HepG2 (cell line): ENCODE measurements around the gene OSCP1. TPM values are rescaled to one million over a fixed set of nuclear protein-coding genes. Genes with fewer than 3 reads are reported as not detected.

Experiments
- ATAC-seq: fragments of 200-7000 bp; cut with Tn5 transposase; 3 replicates; pipeline ENCODE4 v1.9.1; 2020; ENCODE audit warnings: mild to moderate bottlenecking, moderate library complexity
- BruUV-seq: library from RNA; stranded (reverse); fragments of 400-500 nt; replicated peaks from 2 replicates; lab custom pipeline; 2021; lab: Mats Ljungman, UMichigan
- CTCF ChIA-PET: fragments of 300-600 bp; formaldehyde crosslinking; extraction: SDS; loops from one replicate; lab custom pipeline; 2021; ENCODE audit warnings: low total read pairs, inconsistent platforms, low intra/inter-chr PET ratio; lab: Yijun Ruan, JAX
- POLR2A ChIA-PET: fragments of 350-600 bp; sonication (Branson Sonifier 250); formaldehyde crosslinking; loops from one replicate; lab custom pipeline; 2020; ENCODE audit warnings: antibody characterized with exemption, inconsistent platforms; lab: Yijun Ruan, JAX
- DNase-seq: peaks from one replicate; pipeline ENCODE4 v3.0.0-alpha.2; 2015; ENCODE audit warnings: low spot score
- FAIRE-seq: peaks from 3 replicates; lab custom pipeline; 2011; peaks lifted over from hg19 to GRCh38; lab: Jason Lieb, UNC
- H2AFZ ChIP-seq: one replicate; pipeline ENCODE4 v1.6.1; 2011; ENCODE audit warnings: low read length, inconsistent platforms
- H3K27ac ChIP-seq: fragments of 300-600 bp; 3 replicates; pipeline ENCODE4 v1.8.0; 2011; ENCODE audit warnings: mixed run types, mild to moderate bottlenecking, mixed read lengths, low read length, inconsistent platforms; ENCODE audit not compliant: insufficient read depth; ENCODE audit errors: extremely low read length
- H3K27me3 ChIP-seq, 2 experiments: fragments of 200-600 bp in 1 of 2; 2 replicates in 1 of 2; 3 replicates in 1 of 2; pipeline versions ENCODE4 v1.6.0 to v1.8.0; 2011; ENCODE audit warnings: low read length in 2 of 2, mild to moderate bottlenecking in 2 of 2, moderate library complexity in 2 of 2, inconsistent platforms in 1 of 2; ENCODE audit not compliant: insufficient read depth in 2 of 2, control insufficient read depth in 1 of 2
- H3K36me3 ChIP-seq, 2 experiments: fragments of 200-600 bp in 1 of 2; replicated peaks in 1 of 2; 2 replicates in 1 of 2; 3 replicates in 1 of 2; pipeline versions ENCODE4 v1.5.1 to v1.8.0; 2011; ENCODE audit warnings: low read length in 2 of 2, inconsistent platforms in 1 of 2; ENCODE audit not compliant: insufficient read depth in 2 of 2, control insufficient read depth in 1 of 2
- H3K4me1 ChIP-seq: 2 replicates; pipeline ENCODE4 v1.5.1; 2012; ENCODE audit warnings: low read length, inconsistent platforms; ENCODE audit not compliant: insufficient read depth
- H3K4me2 ChIP-seq: 2 replicates; pipeline ENCODE4 v1.6.0; 2011; ENCODE audit warnings: low read depth, low read length, inconsistent platforms
- H3K4me3 ChIP-seq, 3 experiments: fragments of 200-600 bp in 1 of 3; sonication (generic), shearing (Covaris generic) in 1 of 3; replicated peaks in 1 of 3; 2 replicates each; pipeline ENCODE4 v1.5.1; 2011 to 2016; ENCODE audit warnings: low read length in 3 of 3, inconsistent platforms in 2 of 3, low read depth in 2 of 3, mild to moderate bottlenecking in 2 of 3, control low read depth in 1 of 3, mixed read lengths in 1 of 3; ENCODE audit not compliant: insufficient read depth in 1 of 3
- H3K79me2 ChIP-seq: one replicate; pipeline ENCODE4 v1.6.1; 2011; ENCODE audit warnings: low read length, inconsistent platforms; ENCODE audit not compliant: insufficient read depth
- H3K9ac ChIP-seq: 2 replicates; pipeline ENCODE4 v1.6.0; 2011; ENCODE audit warnings: mild to moderate bottlenecking, low read depth, low read length, inconsistent platforms; ENCODE audit not compliant: insufficient read depth
- H3K9me3 ChIP-seq: 2 replicates; pipeline ENCODE4 v1.5.1; 2012; ENCODE audit warnings: mild to moderate bottlenecking, low read length
- H4K20me1 ChIP-seq: 2 replicates; pipeline ENCODE4 v1.6.0; 2011; ENCODE audit warnings: inconsistent platforms, mild to moderate bottlenecking, low read length, moderate library complexity; ENCODE audit not compliant: insufficient read depth
- AHR ChIP-seq: IDR thresholded peaks from 2 replicates; pipeline ENCODE4 v1.6.1; 2018; ENCODE audit warnings: missing genetic modification reagents, missing compliant biosample characterization
- KDM4B ChIP-seq: sonication (generic); formaldehyde crosslinking; IDR thresholded peaks from 2 replicates; pipeline ENCODE4 v1.4.0; 2020; ENCODE audit warnings: missing genetic modification reagents
- NONO ChIP-seq, 2 experiments: fragments of 450-650 bp in 1 of 2; sonication (generic) in 1 of 2; formaldehyde crosslinking in 1 of 2; IDR thresholded peaks in 1 of 2; conservative IDR thresholded peaks in 1 of 2; 2 replicates each; pipeline versions ENCODE4 v1.6.1 to v1.8.0; 2017 to 2022; ENCODE audit warnings: mild to moderate bottlenecking in 1 of 2, missing genetic modification reagents in 1 of 2, moderate library complexity in 1 of 2
- TAF1 ChIP-seq: sonication (generic); formaldehyde crosslinking; IDR thresholded peaks from 2 replicates; pipeline ENCODE4 v1.4.0; 2020; ENCODE audit warnings: missing genetic modification reagents
- TBL1XR1 ChIP-seq: fragments of 150-350 bp; IDR thresholded peaks from 2 replicates; pipeline ENCODE4 v1.6.1; 2014; ENCODE audit warnings: borderline replicate concordance, low read length; ENCODE audit not compliant: partially characterized antibody
- ZEB1 ChIP-seq: IDR thresholded peaks from 2 replicates; pipeline ENCODE4 v1.6.1; 2012; ENCODE audit warnings: mild to moderate bottlenecking, low read depth, inconsistent platforms; ENCODE audit not compliant: insufficient replicate concordance
- WGBS: methylation state at CpG from one replicate; pipeline ENCODE4 v1.1.6; 2017; ENCODE audit warnings: low lambda C conversion rate; 5-methylcytosine and 5-hydroxymethylcytosine counted together
- in situ Hi-C: cut with HindIII; loops from 2 replicates; pipeline ENCODE4 v1.10.0; 2017; ENCODE audit warnings: low pct_unique_long_range_greater_than_20kb; ENCODE audit not compliant: extremely low pct_ligation_motif_present
- intact Hi-C: fragments of 100-400 bp; cut with micrococcal nuclease; formaldehyde crosslinking; loops from one replicate; pipeline ENCODE4 v1.10.0; 2022; ENCODE audit not compliant: unreplicated experiment
- polyA plus RNA-seq, 8 experiments: library from polyadenylated mRNA; depleted of rRNA in 3 of 8; stranded (reverse) in 7 of 8; unstranded in 1 of 8; fragments of >200 nt; fragmentation: Illumina TruSeq in 4 of 8; extraction: Trizol in 4 of 8; gene quantifications; 2 replicates each; pipeline versions ENCODE4 v1.2.1 to v1.2.3, GENCODE V29; 2011 to 2016; ENCODE audit warnings: low read depth in 4 of 8, missing spikeins in 1 of 8, mixed read lengths in 1 of 8; ENCODE audit not compliant: insufficient read depth in 1 of 8
- total RNA-seq, 5 experiments: library from RNA; depleted of rRNA; stranded (reverse); fragments of >200 nt; fragmentation: Illumina TruSeq; extraction: Trizol; gene quantifications; 2 replicates each; pipeline ENCODE4 v1.2.3, GENCODE V29; 2016; ENCODE audit warnings: low read depth in 1 of 5
- TF ChIP-seq, protein P1 (sequence below): sonication (generic); formaldehyde crosslinking; IDR thresholded peaks from 2 replicates; pipeline ENCODE4 v1.5.0; 2020; ENCODE audit warnings: mild to moderate bottlenecking, missing genetic modification reagents, moderate library complexity

Gene OSCP1
- total and polyA plus RNA-seq, 2 of the 13 experiments (the other 11 are each of a cell fraction or from before 2014, with no cell fraction given), result 0.60 to 0.84 TPM

DNA sequence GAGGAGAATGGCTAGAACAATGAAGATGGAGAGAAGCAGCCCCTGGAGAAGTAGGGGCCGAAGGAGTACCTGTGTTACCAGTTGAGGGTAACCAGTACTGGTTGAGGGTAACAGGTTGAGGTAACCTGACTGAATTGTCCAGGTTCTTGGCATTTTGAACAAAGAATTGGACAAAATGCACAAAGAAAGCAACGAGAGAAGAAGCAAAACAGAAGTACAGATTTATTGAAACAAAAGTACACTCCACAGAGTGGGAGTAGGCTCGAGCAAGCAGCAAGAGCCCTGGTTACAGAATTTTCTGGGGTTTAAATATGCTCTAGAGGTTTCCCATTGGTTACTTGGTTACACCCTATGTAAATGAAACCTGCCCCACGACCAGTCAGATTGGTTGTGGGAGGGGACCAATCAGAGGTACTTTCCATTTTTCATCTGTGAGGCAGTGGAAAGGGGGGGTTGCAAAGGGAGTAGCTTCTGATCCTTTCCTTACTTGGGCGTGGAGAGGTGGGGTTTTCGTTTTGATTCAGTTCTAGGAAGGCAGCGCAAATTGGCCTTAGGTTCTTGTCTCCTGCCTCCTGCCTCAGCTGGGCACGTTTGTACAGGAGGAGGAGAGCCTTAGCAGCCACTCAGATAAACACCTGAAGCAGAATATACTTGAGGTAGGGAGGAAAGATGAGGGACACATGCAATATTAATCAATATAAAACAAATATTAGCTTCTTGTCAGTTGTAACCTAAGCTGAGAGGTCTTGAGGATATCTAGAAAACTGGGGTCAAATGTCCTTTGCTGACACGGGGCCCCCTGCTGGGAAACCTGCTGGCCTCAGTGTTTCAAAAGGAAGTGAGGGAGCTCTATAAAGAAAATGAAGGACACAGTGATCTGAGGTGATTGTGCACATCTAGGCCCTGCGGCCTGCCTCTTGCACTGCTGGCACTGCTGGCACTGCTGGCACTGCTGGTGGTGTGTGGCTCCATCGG lies 38.3 kb downstream of the OSCP1 start:
- TF ChIP-seq, protein P1, sequence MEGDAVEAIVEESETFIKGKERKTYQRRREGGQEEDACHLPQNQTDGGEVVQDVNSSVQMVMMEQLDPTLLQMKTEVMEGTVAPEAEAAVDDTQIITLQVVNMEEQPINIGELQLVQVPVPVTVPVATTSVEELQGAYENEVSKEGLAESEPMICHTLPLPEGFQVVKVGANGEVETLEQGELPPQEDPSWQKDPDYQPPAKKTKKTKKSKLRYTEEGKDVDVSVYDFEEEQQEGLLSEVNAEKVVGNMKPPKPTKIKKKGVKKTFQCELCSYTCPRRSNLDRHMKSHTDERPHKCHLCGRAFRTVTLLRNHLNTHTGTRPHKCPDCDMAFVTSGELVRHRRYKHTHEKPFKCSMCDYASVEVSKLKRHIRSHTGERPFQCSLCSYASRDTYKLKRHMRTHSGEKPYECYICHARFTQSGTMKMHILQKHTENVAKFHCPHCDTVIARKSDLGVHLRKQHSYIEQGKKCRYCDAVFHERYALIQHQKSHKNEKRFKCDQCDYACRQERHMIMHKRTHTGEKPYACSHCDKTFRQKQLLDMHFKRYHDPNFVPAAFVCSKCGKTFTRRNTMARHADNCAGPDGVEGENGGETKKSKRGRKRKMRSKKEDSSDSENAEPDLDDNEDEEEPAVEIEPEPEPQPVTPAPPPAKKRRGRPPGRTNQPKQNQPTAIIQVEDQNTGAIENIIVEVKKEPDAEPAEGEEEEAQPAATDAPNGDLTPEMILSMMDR (CRISPR knock-in tag), result peak; percentile 24; the same call in 1 of the 2 replicates
- TF ChIP-seq KDM4B (CRISPR knock-in tag), result no peak
- TF ChIP-seq, all 625 proteins: peak for 1
- no peak overlapping the region for H3K4me3 ChIP-seq
- H3K27ac ChIP-seq, result no peak overlapping the region
- FAIRE-seq (no peak), ATAC-seq (peak; percentile 56), DNase-seq (peak; percentile 17)
- no peaks in the 10 kb centered on the region for H3K9me3 ChIP-seq
- no peak overlapping the region for H3K4me2 ChIP-seq
- no peaks in the 10 kb centered on the region for H3K79me2 ChIP-seq
- in situ Hi-C loops, result no loop called here
- no peak overlapping the region for H3K9ac ChIP-seq
- BruUV-seq, result no TSS peak
- WGBS, result 71% methylated on average over 11 of the region's 11 CpGs
- no peaks in the 10 kb centered on the region for H3K4me1 ChIP-seq
- no peak overlapping the region for H2AFZ ChIP-seq
- ChIA-PET CTCF (no interaction called here), POLR2A (interaction anchor here (0.7 to 2.1 kb wide), 4 partner anchors 10 to 59 kb away, joined by 3 to 10 read pairs (median 3); no protein-coding TSS in a partner anchor)
- intact Hi-C loops, result no loop called here
- peaks cover 0 to 5% of the 10 kb centered on the region in 2 experiments; a peak in 1 of 5 replicates for H3K36me3 ChIP-seq
- no peaks in the 10 kb centered on the region for H4K20me1 ChIP-seq
- H3K27me3 ChIP-seq, result no peaks in the 10 kb centered on the region

- Histone ChIP-seq H3K9me3 (no peaks in the 10 kb centered on the region), H3K27me3 (no peaks in the 10 kb centered on the region), H4K20me1 (no peaks in the 10 kb centered on the region), H3K27ac (no peak overlapping the region), H3K4me3 (no peak overlapping the region), H3K79me2 (no peaks in the 10 kb centered on the region), H3K4me2 (no peak overlapping the region), H3K9ac (no peak overlapping the region), H3K4me1 (no peaks in the 10 kb centered on the region), H3K36me3 (peaks cover 0 to 5% of the 10 kb centered on the region in 2 experiments; a peak in 1 of 5 replicates), H2AFZ (no peak overlapping the region)
- FAIRE-seq (no peak), ATAC-seq (no peak), DNase-seq (no peak)
- no TSS peak for BruUV-seq
- no peak for TF ChIP-seq TAF1 (CRISPR knock-in tag)
- no peak for TF ChIP-seq ZEB1
- no peak for TF ChIP-seq TBL1XR1
- TF ChIP-seq AHR, result no peak
- no peak for TF ChIP-seq NONO (IDR thresholded peaks at IDR 0.05)
- no peak for TF ChIP-seq NONO (CRISPR knock-in tag; conservative IDR thresholded peaks at IDR 0.05)
- in situ Hi-C loops, result no loop called here
- 91% methylated on average over 2 of the region's 2 CpGs for WGBS
- ChIA-PET POLR2A (no interaction called here), CTCF (no interaction called here)
- intact Hi-C loops, result no loop called here
Observed at GRCh38 chr1:36408479-36408878, 41.8 kb downstream of the OSCP1 start.
